Stomach smooth muscle (tissue), 2 donors: Measurements from ENCODE around the gene RC3H2.

Experiments
- H3K27ac ChIP-seq: one replicate; pipeline ENCODE4 v1.7.0; 2013; ENCODE audit warnings: mild to moderate bottlenecking, low read length, inconsistent platforms
- H3K27me3 ChIP-seq, 2 donors: one replicate each; pipeline ENCODE4 v1.7.0; 2013; ENCODE audit warnings: low read length in 2 of 2; ENCODE audit not compliant: insufficient read depth in 2 of 2, control insufficient read depth in 1 of 2
- H3K36me3 ChIP-seq, 2 donors: one replicate each; pipeline ENCODE4 v1.7.0; 2013; ENCODE audit warnings: low read length in 2 of 2; ENCODE audit not compliant: control insufficient read depth in 2 of 2, insufficient read depth in 2 of 2
- H3K4me1 ChIP-seq: one replicate; pipeline ENCODE4 v1.7.0; 2013; ENCODE audit warnings: low read length; ENCODE audit not compliant: control insufficient read depth, insufficient read depth
- H3K4me3 ChIP-seq, 2 donors: one replicate each; pipeline ENCODE4 v1.7.0; 2013; ENCODE audit warnings: low read length in 2 of 2
- H3K9ac ChIP-seq, 2 donors: one replicate each; pipeline ENCODE4 v1.7.0; 2013; ENCODE audit warnings: low read length in 2 of 2, mild to moderate bottlenecking in 1 of 2
- H3K9me3 ChIP-seq, 2 donors: one replicate each; pipeline ENCODE4 v1.7.0; 2013; ENCODE audit warnings: low read length in 2 of 2; ENCODE audit not compliant: control insufficient read depth in 2 of 2
- donor health status: healthy.
- donor health status: Pancreatic carcinoma.

RC3H2 gene

GRCh38 chr9:122822056-122822455, 83.1 kb downstream of the RC3H2 start:
- Histone ChIP-seq H3K9me3 (no peaks in the 10 kb centered on the region), H3K4me3 (no peak overlapping the region), H3K36me3 (peaks cover 18 to 30% of the 10 kb centered on the region in 2 donors), H3K4me1 (peaks cover 9% of the 10 kb centered on the region), H3K27me3 (no peaks in the 10 kb centered on the region), H3K27ac (no peak overlapping the region), H3K9ac (no peak overlapping the region)

- H3K36me3 ChIP-seq, result peaks cover 18 to 31% of the 10 kb centered on the region in 2 donors
- no peak overlapping the region for H3K27ac ChIP-seq
- H3K9ac ChIP-seq, result no peak overlapping the region
Measured at GRCh38 chr9:122821278-122821943, 83.7 kb downstream of the RC3H2 start.

GRCh38 chr9:122820490-122820845, 84.7 kb downstream of the RC3H2 start:
- peaks cover 15 to 31% of the 10 kb centered on the region in 2 donors for H3K36me3 ChIP-seq

More at GRCh38 chr9:122821278-122821943, 83.7 kb downstream of the RC3H2 start:
- no peaks in the 10 kb centered on the region for H3K27me3 ChIP-seq
- no peak overlapping the region for H3K4me3 ChIP-seq
- no peaks in the 10 kb centered on the region for H3K9me3 ChIP-seq
- peaks cover 3% of the 10 kb centered on the region for H3K4me1 ChIP-seq

GRCh38 chr9:122819791-122820489, 85.2 kb downstream of the RC3H2 start:
- Histone ChIP-seq H3K4me1 (no peaks in the 10 kb centered on the region), H3K36me3 (peaks cover 15 to 31% of the 10 kb centered on the region in 2 donors), H3K4me3 (no peak overlapping the region), H3K9ac (no peak overlapping the region), H3K27me3 (no peaks in the 10 kb centered on the region), H3K27ac (no peak overlapping the region), H3K9me3 (no peaks in the 10 kb centered on the region)

More at GRCh38 chr9:122820490-122820845, 84.7 kb downstream of the RC3H2 start:
- Histone ChIP-seq H3K4me3 (no peak overlapping the region), H3K4me1 (no peaks in the 10 kb centered on the region), H3K9me3 (no peaks in the 10 kb centered on the region), H3K27ac (no peak overlapping the region), H3K9ac (no peak overlapping the region), H3K27me3 (no peaks in the 10 kb centered on the region)

- H3K27ac ChIP-seq, result no peak overlapping the region
- no peaks in the 10 kb centered on the region for H3K4me1 ChIP-seq
Measured at GRCh38 chr9:122819326-122819725, 85.8 kb downstream of the RC3H2 start.

GRCh38 chr9:122816163-122816867, 88.8 kb downstream of the RC3H2 start:
- no peaks in the 10 kb centered on the region for H3K27me3 ChIP-seq
- no peak overlapping the region for H3K9ac ChIP-seq
- H3K4me1 ChIP-seq, result no peaks in the 10 kb centered on the region
- no peak overlapping the region for H3K27ac ChIP-seq
- H3K36me3 ChIP-seq, result peaks cover 5 to 12% of the 10 kb centered on the region in 2 donors
- no peaks in the 10 kb centered on the region for H3K9me3 ChIP-seq
- no peak overlapping the region for H3K4me3 ChIP-seq

More at GRCh38 chr9:122819326-122819725, 85.8 kb downstream of the RC3H2 start:
- Histone ChIP-seq H3K4me3 (no peak overlapping the region), H3K9ac (no peak overlapping the region), H3K36me3 (peaks cover 15 to 31% of the 10 kb centered on the region in 2 donors), H3K27me3 (no peaks in the 10 kb centered on the region), H3K9me3 (no peaks in the 10 kb centered on the region)

GRCh38 chr9:122815544-122815943, 89.6 kb downstream of the RC3H2 start:
- peaks cover 5 to 12% of the 10 kb centered on the region in 2 donors for H3K36me3 ChIP-seq
- no peak overlapping the region for H3K9ac ChIP-seq
- H3K4me1 ChIP-seq, result no peaks in the 10 kb centered on the region
- H3K9me3 ChIP-seq, result no peaks in the 10 kb centered on the region
- H3K27ac ChIP-seq, result no peak overlapping the region
- no peak overlapping the region for H3K4me3 ChIP-seq
- H3K27me3 ChIP-seq, result no peaks in the 10 kb centered on the region

GRCh38 chr9:122814545-122814944, 90.6 kb downstream of the RC3H2 start:
- Histone ChIP-seq H3K4me1 (no peaks in the 10 kb centered on the region), H3K9ac (no peak overlapping the region), H3K4me3 (no peak overlapping the region), H3K36me3 (peaks cover 0 to 3% of the 10 kb centered on the region in 2 donors), H3K27ac (no peak overlapping the region), H3K27me3 (no peaks in the 10 kb centered on the region), H3K9me3 (no peaks in the 10 kb centered on the region)

- no peak overlapping the region for H3K4me3 ChIP-seq
- no peaks in the 10 kb centered on the region for H3K27me3 ChIP-seq
- H3K27ac ChIP-seq, result no peak overlapping the region
- no peaks in the 10 kb centered on the region for H3K4me1 ChIP-seq
- H3K9ac ChIP-seq, result no peak overlapping the region
- H3K9me3 ChIP-seq, result no peaks in the 10 kb centered on the region
- peaks cover 0 to 2% of the 10 kb centered on the region in 2 donors for H3K36me3 ChIP-seq
Measured at GRCh38 chr9:122812736-122813135, 92.4 kb downstream of the RC3H2 start.

GRCh38 chr9:122810306-122810946, 94.7 kb downstream of the RC3H2 start:
- Histone ChIP-seq H3K4me1 (no peaks in the 10 kb centered on the region), H3K27ac (no peak overlapping the region), H3K9ac (no peak overlapping the region), H3K27me3 (no peaks in the 10 kb centered on the region), H3K4me3 (peak overlapping the region in 1 of 2 donors; percentile 35), H3K9me3 (no peaks in the 10 kb centered on the region), H3K36me3 (no peaks in the 10 kb centered on the region)
